ENCODE results near the gene FKBP8.

Gene FKBP8

GRCh38 chr19:18494267-18494607 is 49.1 kb downstream of the FKBP8 start:
- H3K36me3 Mint-ChIP-seq (ENCODE audit: low read depth): peaks cover 2% of the 10 kb centered on the region
- H3K4me1 Mint-ChIP-seq (ENCODE audit: low read depth): peaks cover 74% of the 10 kb centered on the region
- peak overlapping the region; percentile 20 for H3K4me3 Mint-ChIP-seq
- H3K9me3 Mint-ChIP-seq: no peaks in the 10 kb centered on the region
- peak overlapping the region; percentile 87 for H3K27ac Mint-ChIP-seq
- no peak for DNase-seq
- H3K27me3 Mint-ChIP-seq: no peaks in the 10 kb centered on the region

- no peaks in the 10 kb centered on the region for H3K9me3 Mint-ChIP-seq
- no peak for DNase-seq
- no peaks in the 10 kb centered on the region for H3K27me3 Mint-ChIP-seq
- H3K36me3 Mint-ChIP-seq (ENCODE audit: low read depth): peaks cover 2% of the 10 kb centered on the region
- peak overlapping the region; percentile 87 for H3K27ac Mint-ChIP-seq
- H3K4me1 Mint-ChIP-seq (ENCODE audit: low read depth): peaks cover 73% of the 10 kb centered on the region
- peak overlapping the region; percentile 32 for H3K4me3 Mint-ChIP-seq
These were observed 49.7 kb downstream of the FKBP8 start for GRCh38 chr19:18493440-18494266.

- no peak for DNase-seq
- Mint-ChIP-seq H3K4me3 (no peak overlapping the region), H3K9me3 (no peaks in the 10 kb centered on the region), H3K27ac (peak overlapping the region; percentile 71), H3K4me1 (ENCODE audit: low read depth) (peaks cover 74% of the 10 kb centered on the region), H3K27me3 (no peaks in the 10 kb centered on the region), H3K36me3 (ENCODE audit: low read depth) (peaks cover 2% of the 10 kb centered on the region)
These were observed 51.1 kb downstream of the FKBP8 start for GRCh38 chr19:18491995-18492953.

GRCh38 chr19:18490728-18491127 is 52.6 kb downstream of the FKBP8 start:
- Mint-ChIP-seq H3K27me3 (no peaks in the 10 kb centered on the region), H3K9me3 (no peaks in the 10 kb centered on the region), H3K36me3 (ENCODE audit: low read depth) (peaks cover 2% of the 10 kb centered on the region), H3K4me3 (no peak overlapping the region), H3K4me1 (ENCODE audit: low read depth) (peaks cover 74% of the 10 kb centered on the region), H3K27ac (no peak overlapping the region)
- no peak for DNase-seq

GRCh38 chr19:18489627-18490184 is 53.7 kb downstream of the FKBP8 start:
- no peak overlapping the region for H3K4me3 Mint-ChIP-seq
- peaks cover 72% of the 10 kb centered on the region for H3K4me1 Mint-ChIP-seq (ENCODE audit: low read depth)
- H3K27me3 Mint-ChIP-seq: no peaks in the 10 kb centered on the region
- no peak for DNase-seq
- no peaks in the 10 kb centered on the region for H3K9me3 Mint-ChIP-seq
- no peak overlapping the region for H3K27ac Mint-ChIP-seq
- peaks cover 2% of the 10 kb centered on the region for H3K36me3 Mint-ChIP-seq (ENCODE audit: low read depth)

GRCh38 chr19:18488838-18489626 is 54.3 kb downstream of the FKBP8 start:
- Mint-ChIP-seq H3K4me1 (ENCODE audit: low read depth) (peaks cover 70% of the 10 kb centered on the region), H3K9me3 (no peaks in the 10 kb centered on the region), H3K36me3 (ENCODE audit: low read depth) (peaks cover 2% of the 10 kb centered on the region), H3K27me3 (no peaks in the 10 kb centered on the region), H3K4me3 (no peak overlapping the region), H3K27ac (peak overlapping the region; percentile 30)
- no peak for DNase-seq

- Mint-ChIP-seq H3K9me3 (no peaks in the 10 kb centered on the region), H3K4me3 (no peak overlapping the region), H3K27ac (peak overlapping the region; percentile 30), H3K4me1 (ENCODE audit: low read depth) (peaks cover 69% of the 10 kb centered on the region), H3K36me3 (ENCODE audit: low read depth) (peaks cover 2% of the 10 kb centered on the region), H3K27me3 (no peaks in the 10 kb centered on the region)
- no peak for DNase-seq
These were observed 55.0 kb downstream of the FKBP8 start for GRCh38 chr19:18488403-18488723.

- DNase-seq: no peak
- Mint-ChIP-seq H3K27ac (peak overlapping the region; percentile 74), H3K4me1 (ENCODE audit: low read depth) (peaks cover 73% of the 10 kb centered on the region), H3K27me3 (no peaks in the 10 kb centered on the region), H3K9me3 (no peaks in the 10 kb centered on the region), H3K36me3 (ENCODE audit: low read depth) (peaks cover 4% of the 10 kb centered on the region), H3K4me3 (no peak overlapping the region)
These were observed 55.6 kb downstream of the FKBP8 start for GRCh38 chr19:18487576-18488402.

- no peaks in the 10 kb centered on the region for H3K27me3 Mint-ChIP-seq
- peaks cover 4% of the 10 kb centered on the region for H3K36me3 Mint-ChIP-seq (ENCODE audit: low read depth)
- H3K9me3 Mint-ChIP-seq: no peaks in the 10 kb centered on the region
- peak overlapping the region; percentile 74 for H3K27ac Mint-ChIP-seq
- H3K4me3 Mint-ChIP-seq: no peak overlapping the region
- no peak for DNase-seq
- H3K4me1 Mint-ChIP-seq (ENCODE audit: low read depth): peaks cover 80% of the 10 kb centered on the region
These were observed 56.6 kb downstream of the FKBP8 start for GRCh38 chr19:18486746-18487145.

GRCh38 chr19:18484992-18485391 is 58.4 kb downstream of the FKBP8 start:
- Mint-ChIP-seq H3K36me3 (ENCODE audit: low read depth) (peaks cover 2% of the 10 kb centered on the region), H3K27ac (peak overlapping the region; percentile 78), H3K9me3 (no peaks in the 10 kb centered on the region), H3K4me1 (ENCODE audit: low read depth) (peaks cover 90% of the 10 kb centered on the region), H3K4me3 (no peak overlapping the region), H3K27me3 (no peaks in the 10 kb centered on the region)
- DNase-seq: no peak

- Mint-ChIP-seq H3K4me1 (ENCODE audit: low read depth) (peaks cover 94% of the 10 kb centered on the region), H3K27me3 (no peaks in the 10 kb centered on the region), H3K4me3 (no peak overlapping the region), H3K36me3 (ENCODE audit: low read depth) (peaks cover 2% of the 10 kb centered on the region), H3K9me3 (no peaks in the 10 kb centered on the region), H3K27ac (peak overlapping the region; percentile 78)
- DNase-seq: no peak
These were observed 60.1 kb downstream of the FKBP8 start for GRCh38 chr19:18483119-18483890.

All from activated T-cell treated with anti-CD3 and anti-CD28 coated beads, Interleukin-2, amount 50 U/mL, for 24 hours (primary cell).